SK-N-SH treated with all-trans-retinoic acid at 6 μM for 48 hours (cell line): Measurements from ENCODE around the gene NSMF.
"Not testable (repeated sequence)": the region's sequence is repeated elsewhere in the genome, so short reads cannot be mapped to it uniquely, and the experiment has no call there.

ENCODE experiments used
- ATAC-seq: fragments of 200-7000 bp; cut with Tn5 transposase; 3 replicates; pipeline ENCODE4 v1.9.1; 2020; ENCODE audit warnings: mild to moderate bottlenecking, moderate library complexity
- ARNTL ChIP-seq: fragments of 450-650 bp; formaldehyde crosslinking; IDR thresholded peaks from 2 replicates; pipeline ENCODE4 v1.5.0; 2020; ENCODE audit warnings: low read depth, mild to moderate bottlenecking, moderate library complexity, borderline replicate concordance
- BACH2 ChIP-seq: fragments of 250-450 bp; sonication (Bioruptor Pico); IDR thresholded peaks from 2 replicates; pipeline ENCODE4 v1.9.0; 2021; ENCODE audit warnings: mild to moderate bottlenecking, borderline replicate concordance
- CREB5 ChIP-seq: fragments of 250-450 bp; sonication (Bioruptor Pico); IDR thresholded peaks from 2 replicates; pipeline ENCODE4 v1.5.1; 2020; ENCODE audit warnings: low read depth, mild to moderate bottlenecking, moderate library complexity
- CSDC2 ChIP-seq: fragments of 250-450 bp; sonication (Bioruptor Pico); IDR thresholded peaks from 2 replicates; pipeline ENCODE4 v1.5.0; 2020; ENCODE audit warnings: mild to moderate bottlenecking, moderate library complexity
- ESRRG ChIP-seq: fragments of 250-450 bp; sonication (Bioruptor Pico); IDR thresholded peaks from 2 replicates; pipeline ENCODE4 v1.6.1; 2021; ENCODE audit warnings: mild to moderate bottlenecking
- GLIS3 ChIP-seq: fragments of 250-450 bp; sonication (Bioruptor Pico); IDR thresholded peaks from 2 replicates; pipeline ENCODE4 v1.5.0; 2020; ENCODE audit warnings: mild to moderate bottlenecking, moderate library complexity
- ISL1 ChIP-seq: fragments of 250-450 bp; sonication (Bioruptor Pico); IDR thresholded peaks from 2 replicates; pipeline ENCODE4 v2.1.2; 2022; ENCODE audit warnings: mild to moderate bottlenecking, moderate library complexity
- PPARA ChIP-seq: fragments of 250-450 bp; sonication (Bioruptor Pico); IDR thresholded peaks from 2 replicates; pipeline ENCODE4 v1.5.0; 2020; ENCODE audit warnings: mild to moderate bottlenecking, borderline replicate concordance
- RARB ChIP-seq: fragments of 250-450 bp; sonication (Bioruptor Pico); IDR thresholded peaks from 2 replicates; pipeline ENCODE4 v1.8.0; 2021; ENCODE audit warnings: mild to moderate bottlenecking, moderate library complexity
- SNAI2 ChIP-seq: fragments of 250-450 bp; sonication (Bioruptor Pico); IDR thresholded peaks from 2 replicates; pipeline ENCODE4 v1.5.0; 2020; ENCODE audit warnings: mild to moderate bottlenecking, moderate library complexity
- TCF4 ChIP-seq: fragments of 250-450 bp; sonication (Bioruptor Pico); IDR thresholded peaks from 2 replicates; pipeline ENCODE4 v1.8.0; 2021; ENCODE audit warnings: mild to moderate bottlenecking, moderate library complexity, borderline replicate concordance
- TOX ChIP-seq: fragments of 250-450 bp; sonication (Bioruptor Pico); IDR thresholded peaks from 2 replicates; pipeline ENCODE4 v1.8.0; 2021; ENCODE audit warnings: mild to moderate bottlenecking, moderate library complexity, borderline replicate concordance
- ZC3H10 ChIP-seq: fragments of 250-450 bp; sonication (Bioruptor Pico); IDR thresholded peaks from 2 replicates; pipeline ENCODE4 v1.5.1; 2021; ENCODE audit warnings: mild to moderate bottlenecking, moderate library complexity
- ZFP3 ChIP-seq: fragments of 250-450 bp; sonication (Bioruptor Pico); IDR thresholded peaks from 2 replicates; pipeline ENCODE4 v1.5.0; 2020; ENCODE audit warnings: mild to moderate bottlenecking, moderate library complexity
- ZFP30 ChIP-seq: fragments of 450-650 bp; formaldehyde crosslinking; IDR thresholded peaks from 2 replicates; pipeline ENCODE4 v1.5.0; 2022; ENCODE audit warnings: mild to moderate bottlenecking, moderate library complexity
- ZNF565 ChIP-seq: fragments of 450-650 bp; formaldehyde crosslinking; conservative IDR thresholded peaks from 2 replicates; pipeline ENCODE4 v1.5.0; 2020; ENCODE audit warnings: low read depth, mild to moderate bottlenecking, moderate library complexity
- ZNF70 ChIP-seq: fragments of 450-650 bp; formaldehyde crosslinking; IDR thresholded peaks from 2 replicates; pipeline ENCODE4 v1.5.0; 2020; ENCODE audit warnings: mild to moderate bottlenecking, moderate library complexity
- ZNF8 ChIP-seq: fragments of 450-650 bp; formaldehyde crosslinking; IDR thresholded peaks from 2 replicates; pipeline ENCODE4 v1.5.0; 2020; ENCODE audit warnings: mild to moderate bottlenecking, moderate library complexity
- TF ChIP-seq, protein P1 (sequence below): fragments of 250-450 bp; sonication (Bioruptor Pico); IDR thresholded peaks from 2 replicates; pipeline ENCODE4 v1.5.0; 2020; ENCODE audit warnings: mild to moderate bottlenecking, moderate library complexity
- TF ChIP-seq, protein P2 (sequence below): fragments of 250-450 bp; sonication (Bioruptor Pico); IDR thresholded peaks from 2 replicates; pipeline ENCODE4 v1.8.0; 2021; ENCODE audit warnings: low read depth, mild to moderate bottlenecking, moderate library complexity, borderline replicate concordance
- TF ChIP-seq, protein P3 (sequence below): fragments of 250-450 bp; sonication (Bioruptor Pico); IDR thresholded peaks from 2 replicates; pipeline ENCODE4 v1.8.0; 2020; ENCODE audit warnings: mild to moderate bottlenecking, moderate library complexity, borderline replicate concordance

Gene NSMF

GRCh38 chr9:137467896-137468295 lies 8.8 kb upstream of the NSMF start:
- no peak for ATAC-seq
- TF ChIP-seq ARNTL (CRISPR knock-in tag): no peak
- TF ChIP-seq CREB5 (CRISPR knock-in tag): no peak
- no peak for TF ChIP-seq ISL1 (CRISPR knock-in tag)
- TF ChIP-seq ZNF70 (CRISPR knock-in tag): no peak
- TF ChIP-seq ZFP3: no peak
- TF ChIP-seq, protein P1, sequence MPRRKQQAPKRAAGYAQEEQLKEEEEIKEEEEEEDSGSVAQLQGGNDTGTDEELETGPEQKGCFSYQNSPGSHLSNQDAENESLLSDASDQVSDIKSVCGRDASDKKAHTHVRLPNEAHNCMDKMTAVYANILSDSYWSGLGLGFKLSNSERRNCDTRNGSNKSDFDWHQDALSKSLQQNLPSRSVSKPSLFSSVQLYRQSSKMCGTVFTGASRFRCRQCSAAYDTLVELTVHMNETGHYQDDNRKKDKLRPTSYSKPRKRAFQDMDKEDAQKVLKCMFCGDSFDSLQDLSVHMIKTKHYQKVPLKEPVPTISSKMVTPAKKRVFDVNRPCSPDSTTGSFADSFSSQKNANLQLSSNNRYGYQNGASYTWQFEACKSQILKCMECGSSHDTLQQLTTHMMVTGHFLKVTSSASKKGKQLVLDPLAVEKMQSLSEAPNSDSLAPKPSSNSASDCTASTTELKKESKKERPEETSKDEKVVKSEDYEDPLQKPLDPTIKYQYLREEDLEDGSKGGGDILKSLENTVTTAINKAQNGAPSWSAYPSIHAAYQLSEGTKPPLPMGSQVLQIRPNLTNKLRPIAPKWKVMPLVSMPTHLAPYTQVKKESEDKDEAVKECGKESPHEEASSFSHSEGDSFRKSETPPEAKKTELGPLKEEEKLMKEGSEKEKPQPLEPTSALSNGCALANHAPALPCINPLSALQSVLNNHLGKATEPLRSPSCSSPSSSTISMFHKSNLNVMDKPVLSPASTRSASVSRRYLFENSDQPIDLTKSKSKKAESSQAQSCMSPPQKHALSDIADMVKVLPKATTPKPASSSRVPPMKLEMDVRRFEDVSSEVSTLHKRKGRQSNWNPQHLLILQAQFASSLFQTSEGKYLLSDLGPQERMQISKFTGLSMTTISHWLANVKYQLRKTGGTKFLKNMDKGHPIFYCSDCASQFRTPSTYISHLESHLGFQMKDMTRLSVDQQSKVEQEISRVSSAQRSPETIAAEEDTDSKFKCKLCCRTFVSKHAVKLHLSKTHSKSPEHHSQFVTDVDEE: no peak
- TF ChIP-seq TCF4 (CRISPR knock-in tag): no peak
- TF ChIP-seq ZC3H10 (CRISPR knock-in tag): no peak
- TF ChIP-seq ZFP30 (CRISPR knock-in tag): no peak
- TF ChIP-seq CSDC2 (CRISPR knock-in tag): no peak

- TF ChIP-seq ARNTL (CRISPR knock-in tag) (no peak), ESRRG (CRISPR knock-in tag) (no peak), ZFP3 (no peak), GLIS3 (CRISPR knock-in tag) (no peak), RARB (CRISPR knock-in tag) (no peak), ZC3H10 (CRISPR knock-in tag) (no peak), BACH2 (CRISPR knock-in tag) (no peak), TCF4 (CRISPR knock-in tag) (no peak), CSDC2 (CRISPR knock-in tag) (no peak), PPARA (CRISPR knock-in tag) (no peak), SNAI2 (no peak), TOX (CRISPR knock-in tag) (no peak), ZFP30 (CRISPR knock-in tag) (no peak), ZNF565 (CRISPR knock-in tag) (no peak), ZNF8 (CRISPR knock-in tag) (no peak), ISL1 (CRISPR knock-in tag) (no peak)
- TF ChIP-seq, protein P2, sequence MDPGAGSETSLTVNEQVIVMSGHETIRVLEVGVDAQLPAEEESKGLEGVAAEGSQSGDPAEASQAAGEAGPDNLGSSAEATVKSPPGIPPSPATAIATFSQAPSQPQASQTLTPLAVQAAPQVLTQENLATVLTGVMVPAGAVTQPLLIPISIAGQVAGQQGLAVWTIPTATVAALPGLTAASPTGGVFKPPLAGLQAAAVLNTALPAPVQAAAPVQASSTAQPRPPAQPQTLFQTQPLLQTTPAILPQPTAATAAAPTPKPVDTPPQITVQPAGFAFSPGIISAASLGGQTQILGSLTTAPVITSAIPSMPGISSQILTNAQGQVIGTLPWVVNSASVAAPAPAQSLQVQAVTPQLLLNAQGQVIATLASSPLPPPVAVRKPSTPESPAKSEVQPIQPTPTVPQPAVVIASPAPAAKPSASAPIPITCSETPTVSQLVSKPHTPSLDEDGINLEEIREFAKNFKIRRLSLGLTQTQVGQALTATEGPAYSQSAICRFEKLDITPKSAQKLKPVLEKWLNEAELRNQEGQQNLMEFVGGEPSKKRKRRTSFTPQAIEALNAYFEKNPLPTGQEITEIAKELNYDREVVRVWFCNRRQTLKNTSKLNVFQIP (CRISPR knock-in tag): no peak
- TF ChIP-seq, protein P3, sequence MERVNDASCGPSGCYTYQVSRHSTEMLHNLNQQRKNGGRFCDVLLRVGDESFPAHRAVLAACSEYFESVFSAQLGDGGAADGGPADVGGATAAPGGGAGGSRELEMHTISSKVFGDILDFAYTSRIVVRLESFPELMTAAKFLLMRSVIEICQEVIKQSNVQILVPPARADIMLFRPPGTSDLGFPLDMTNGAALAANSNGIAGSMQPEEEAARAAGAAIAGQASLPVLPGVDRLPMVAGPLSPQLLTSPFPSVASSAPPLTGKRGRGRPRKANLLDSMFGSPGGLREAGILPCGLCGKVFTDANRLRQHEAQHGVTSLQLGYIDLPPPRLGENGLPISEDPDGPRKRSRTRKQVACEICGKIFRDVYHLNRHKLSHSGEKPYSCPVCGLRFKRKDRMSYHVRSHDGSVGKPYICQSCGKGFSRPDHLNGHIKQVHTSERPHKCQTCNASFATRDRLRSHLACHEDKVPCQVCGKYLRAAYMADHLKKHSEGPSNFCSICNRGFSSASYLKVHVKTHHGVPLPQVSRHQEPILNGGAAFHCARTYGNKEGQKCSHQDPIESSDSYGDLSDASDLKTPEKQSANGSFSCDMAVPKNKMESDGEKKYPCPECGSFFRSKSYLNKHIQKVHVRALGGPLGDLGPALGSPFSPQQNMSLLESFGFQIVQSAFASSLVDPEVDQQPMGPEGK (CRISPR knock-in tag): no peak
- TF ChIP-seq, protein P1: no peak
- ATAC-seq: no peak
Measured at GRCh38 chr9:137467161-137467581, 8.0 kb upstream of the NSMF start.

- not testable (repeated sequence) for ATAC-seq
Measured at GRCh38 chr9:137466389-137467085, 7.4 kb upstream of the NSMF start.
